HG03442 (cell line): ENCODE measurements around the gene MGAT4C.

Source experiments
- ATAC-seq: cut with Tn5 transposase; IDR thresholded peaks from one replicate; pipeline ENCODE4 v1.9.1; 2021; ENCODE audit warnings: mild to moderate bottlenecking, moderate library complexity; ENCODE audit not compliant: unreplicated experiment

MGAT4C gene

DNA sequence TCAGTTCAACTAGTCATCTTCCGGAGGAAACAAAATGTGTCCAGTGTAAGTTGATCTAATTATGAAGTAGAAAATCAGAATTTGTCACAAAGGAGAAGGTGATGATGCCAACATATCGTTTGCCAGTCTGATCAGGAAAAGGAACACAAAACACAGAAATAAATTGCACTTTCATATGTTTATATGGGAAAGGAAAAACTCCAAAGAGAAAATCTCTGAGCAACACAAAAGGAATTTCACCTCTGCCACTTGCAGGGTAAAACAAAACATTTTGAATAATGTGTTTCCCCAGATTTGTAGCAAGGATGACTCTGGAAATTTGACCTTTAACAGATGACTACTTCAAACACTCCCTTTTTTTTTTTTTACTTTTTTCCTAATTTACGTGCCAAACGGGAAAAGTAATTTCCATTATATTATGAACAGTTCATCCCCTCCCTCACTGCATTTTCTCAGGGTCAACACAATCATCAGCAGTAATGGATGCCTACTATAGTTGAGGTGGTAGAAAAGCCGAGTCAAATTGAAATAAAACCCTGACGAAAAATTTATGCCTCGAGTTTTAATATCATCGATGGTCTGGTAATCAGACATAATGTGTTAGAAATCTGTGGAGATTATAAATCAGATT lies 25.6 kb downstream of the MGAT4C start:
- no peak for ATAC-seq

DNA sequence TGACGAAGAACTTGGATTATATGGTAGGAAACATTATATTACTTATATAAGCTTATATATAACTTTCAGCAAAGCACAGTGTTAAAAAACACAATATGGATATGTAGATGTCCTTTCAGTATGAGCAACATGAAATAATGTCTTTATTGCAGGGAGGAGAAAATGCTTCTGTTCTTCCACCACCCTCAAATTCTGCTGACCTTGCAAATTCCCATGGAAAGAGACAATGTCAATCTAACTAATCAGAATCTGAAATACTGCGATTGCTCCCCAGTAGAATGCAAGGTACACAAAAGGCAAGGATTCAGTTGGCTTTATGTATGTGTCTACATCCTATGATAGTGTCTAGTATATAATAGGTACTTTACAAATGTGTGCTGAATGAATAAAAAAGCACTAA lies 26.4 kb downstream of the MGAT4C start:
- ATAC-seq, result no peak

- no peak for ATAC-seq
Measured at GRCh38 chr12:86228656-86229055, 27.5 kb downstream of the MGAT4C start.

DNA sequence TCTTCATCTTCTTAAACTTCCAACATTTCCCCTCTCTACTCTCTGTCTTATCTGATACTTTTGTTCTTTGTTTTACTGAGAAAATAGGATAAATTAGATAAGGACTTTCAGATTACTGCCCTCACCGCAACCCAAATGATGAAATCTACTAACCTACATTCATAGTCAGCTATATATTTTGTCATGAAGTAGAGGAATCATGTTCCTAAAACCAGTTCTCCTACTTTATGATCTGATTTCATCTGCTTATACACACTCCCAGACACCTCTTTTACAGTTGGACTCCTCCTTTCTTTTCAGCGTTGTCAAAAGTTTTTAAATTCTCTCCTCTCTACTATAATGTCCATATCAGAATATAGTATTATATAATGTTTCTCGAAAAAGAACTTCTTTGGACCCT lies 29.7 kb downstream of the MGAT4C start:
- no peak for ATAC-seq

DNA sequence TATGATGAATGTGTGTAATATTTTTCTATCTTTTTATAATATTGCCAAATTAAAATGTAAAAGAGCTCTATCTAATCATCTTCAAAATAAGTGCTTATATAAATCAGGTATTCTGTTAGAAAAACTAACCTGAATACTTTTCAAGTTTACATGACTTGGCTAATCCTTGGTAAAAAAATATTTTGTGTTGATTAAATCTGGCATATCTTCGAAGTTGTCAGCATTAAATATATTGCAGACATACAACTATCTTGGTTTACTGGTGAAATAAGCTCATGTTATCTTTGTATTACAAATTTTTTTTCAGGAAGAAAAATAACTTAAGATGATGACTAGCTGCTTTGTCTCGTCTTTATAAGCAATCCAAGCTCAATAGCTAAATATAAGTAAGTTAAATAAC lies 39.6 kb downstream of the MGAT4C start:
- no peak for ATAC-seq

DNA sequence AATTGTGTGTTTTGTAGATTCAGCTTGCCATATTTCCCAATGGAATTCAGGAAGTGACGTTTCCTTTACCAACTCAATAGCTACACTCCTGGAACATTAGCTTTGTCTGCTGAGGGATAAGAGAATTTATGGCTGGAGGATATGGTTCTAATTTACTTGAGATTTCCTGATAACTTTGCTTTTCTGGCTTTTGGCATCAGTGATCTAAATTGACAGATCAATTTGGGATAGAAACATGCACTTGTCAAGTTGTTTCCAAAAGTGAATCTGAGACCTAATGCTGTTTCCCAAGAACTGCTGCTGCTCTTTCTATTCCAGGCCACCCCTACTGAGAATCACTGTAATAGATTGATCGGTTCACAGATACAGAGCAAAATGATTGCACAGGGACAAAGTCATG lies 43.2 kb downstream of the MGAT4C start:
- no peak for ATAC-seq

DNA sequence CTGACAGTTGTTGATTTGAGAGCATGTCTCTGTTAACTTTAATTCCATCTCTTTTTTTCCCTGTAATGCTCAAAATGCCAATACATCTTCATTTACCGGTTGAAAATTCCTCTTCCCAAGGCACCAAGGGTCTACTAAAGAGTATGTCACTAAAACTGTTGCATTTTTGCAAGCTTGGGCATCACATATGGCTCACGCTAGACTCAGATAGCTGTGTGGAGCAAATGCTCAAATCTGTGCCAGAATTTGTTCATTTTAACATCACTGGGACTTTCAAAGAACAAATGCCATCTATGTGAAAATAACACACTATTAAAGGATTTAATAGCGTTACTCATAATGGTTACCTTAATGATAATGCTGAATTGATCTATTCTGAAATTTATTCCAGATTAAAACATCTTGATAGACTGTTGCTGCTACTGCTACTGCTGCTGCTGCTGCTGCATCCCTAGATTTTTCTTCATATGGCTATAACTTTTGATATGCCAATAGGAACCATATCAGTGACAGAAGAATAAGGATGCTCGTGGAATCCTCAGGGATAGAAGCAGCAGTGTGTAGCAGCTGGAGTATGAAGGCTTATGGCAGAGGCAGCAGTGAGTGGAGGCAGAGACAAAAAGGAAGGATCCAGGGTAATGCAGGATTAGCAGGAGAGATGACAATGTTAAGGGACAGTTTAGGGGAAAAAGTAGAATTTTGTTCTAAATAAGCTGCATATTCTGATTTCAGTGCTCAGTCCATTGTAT lies 57.3 kb downstream of the MGAT4C start:
- no peak for ATAC-seq

DNA sequence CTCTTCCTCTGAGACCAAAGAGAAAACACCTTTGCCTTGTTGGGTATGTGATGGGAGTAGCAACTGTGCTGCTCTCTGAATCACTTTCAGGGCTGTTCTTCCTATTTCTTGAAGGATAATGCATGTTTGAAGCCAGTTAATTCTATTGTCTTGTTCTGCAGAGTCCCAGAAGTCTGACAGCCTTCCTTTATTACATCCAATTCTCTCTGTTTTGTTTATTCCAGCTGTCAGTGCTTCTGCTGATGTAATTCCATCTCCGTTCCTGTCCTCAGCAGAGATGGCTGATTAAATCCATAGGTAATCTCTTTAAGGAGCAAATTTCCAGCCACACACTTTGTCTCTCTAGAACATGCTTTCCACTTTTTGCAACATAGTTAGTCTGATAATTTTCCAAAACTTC lies 59.7 kb downstream of the MGAT4C start:
- ATAC-seq, result no peak

- ATAC-seq, result no peak
Measured at GRCh38 chr12:86194721-86195120, 61.5 kb downstream of the MGAT4C start.

DNA sequence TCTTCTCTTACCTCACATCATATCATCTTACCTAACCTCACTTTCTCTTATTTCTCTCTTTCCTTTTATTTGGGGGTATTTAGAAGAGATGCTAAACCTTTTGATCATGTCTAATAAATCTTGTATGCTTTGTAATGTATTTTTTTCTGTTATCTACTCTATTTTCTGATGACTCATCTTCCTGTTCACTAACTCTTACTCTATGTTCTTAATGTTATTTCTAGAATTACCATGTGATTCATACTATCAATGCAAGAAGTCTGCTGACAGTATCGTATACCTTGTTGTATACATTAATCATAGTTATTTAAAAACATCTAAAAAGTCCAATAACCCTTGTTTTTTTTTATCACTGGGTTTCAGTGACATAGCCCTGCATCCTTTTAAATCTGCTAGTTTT lies 62.3 kb downstream of the MGAT4C start:
- no peak for ATAC-seq

- no peak for ATAC-seq
Measured at GRCh38 chr12:86188226-86188625, 68.0 kb downstream of the MGAT4C start.

GRCh38 chr12:86186449-86186848 lies 69.7 kb downstream of the MGAT4C start:
- ATAC-seq, result no peak

DNA sequence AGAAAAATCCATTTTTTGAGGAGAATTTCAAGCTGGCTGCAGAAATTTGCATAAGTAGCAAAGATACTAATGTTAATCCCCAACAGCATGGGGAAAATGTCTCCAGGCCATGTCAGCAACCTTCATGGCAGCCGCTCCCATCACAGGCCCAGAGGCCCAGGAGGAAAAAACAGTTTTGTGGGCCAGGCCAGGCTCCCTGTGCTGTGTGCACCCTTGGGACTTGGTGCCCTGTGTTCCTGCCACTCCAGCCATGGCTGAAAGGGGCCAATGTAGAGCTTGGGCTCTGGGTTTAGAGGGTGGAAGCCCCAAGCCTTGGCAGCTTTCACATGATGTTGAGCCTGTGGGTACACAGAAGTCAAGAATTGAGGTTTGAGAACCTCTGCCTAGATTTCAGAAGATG lies 76.3 kb downstream of the MGAT4C start:
- ATAC-seq, result no peak

DNA sequence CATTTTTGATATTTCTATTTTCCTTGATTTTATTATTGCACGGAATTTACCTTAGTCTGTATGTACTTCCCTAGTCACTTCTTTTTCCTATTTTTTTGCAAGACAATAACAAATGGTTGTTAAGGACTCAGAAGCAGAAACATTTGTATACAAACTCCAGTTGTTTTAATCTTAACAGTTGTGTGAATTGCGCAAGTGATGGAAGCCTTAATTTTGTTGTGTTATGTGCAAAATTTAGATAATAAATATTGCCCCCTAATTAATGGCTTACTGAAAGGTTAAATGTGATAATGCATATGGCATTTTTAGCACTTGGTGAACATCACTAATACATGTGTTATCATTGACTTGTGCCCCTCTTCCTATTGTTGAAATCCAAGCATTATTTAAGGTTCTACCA lies 82.0 kb downstream of the MGAT4C start:
- ATAC-seq, result no peak

GRCh38 chr12:86172913-86173443 lies 83.2 kb downstream of the MGAT4C start:
- ATAC-seq, result no peak

DNA sequence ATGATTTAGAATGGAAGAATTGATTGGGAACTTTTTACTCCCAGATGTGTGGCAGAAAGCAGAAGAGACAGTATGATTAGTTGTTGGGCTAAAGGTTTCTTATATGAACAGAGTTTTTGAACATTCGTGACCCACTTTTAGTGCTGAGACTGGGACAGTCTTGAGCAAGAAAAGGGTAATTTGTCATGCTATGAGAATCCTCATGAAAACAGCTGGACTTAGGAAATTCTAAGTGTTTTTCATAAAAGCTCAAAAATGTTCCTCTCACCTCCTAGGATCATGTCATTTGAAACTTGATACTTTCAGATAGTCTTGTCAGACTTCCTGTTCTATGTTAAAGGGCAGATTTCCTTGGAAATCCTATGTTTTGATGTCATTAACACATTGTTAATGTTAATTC lies 86.1 kb downstream of the MGAT4C start:
- ATAC-seq, result no peak

GRCh38 chr12:86158956-86159355 lies 97.2 kb downstream of the MGAT4C start:
- ATAC-seq, result no peak

DNA sequence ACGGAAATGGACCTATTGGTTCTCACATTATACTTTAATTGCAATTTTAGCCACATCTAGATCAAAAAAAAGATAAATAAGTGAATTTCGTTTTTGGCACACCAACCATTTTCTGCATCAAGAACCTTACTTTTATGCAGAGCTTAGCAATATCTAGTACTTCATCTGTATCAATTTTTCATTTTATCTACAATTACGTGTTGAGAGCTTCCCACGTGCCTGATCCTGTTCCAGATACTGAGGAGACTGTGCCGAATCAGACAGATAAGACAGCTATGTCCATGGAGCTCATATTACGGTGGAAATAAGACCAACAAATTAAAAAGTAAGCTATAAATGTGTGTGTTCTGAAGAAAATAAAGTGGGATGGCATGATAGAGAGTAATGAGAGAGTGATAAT lies 101.6 kb downstream of the MGAT4C start:
- ATAC-seq, result no peak

DNA sequence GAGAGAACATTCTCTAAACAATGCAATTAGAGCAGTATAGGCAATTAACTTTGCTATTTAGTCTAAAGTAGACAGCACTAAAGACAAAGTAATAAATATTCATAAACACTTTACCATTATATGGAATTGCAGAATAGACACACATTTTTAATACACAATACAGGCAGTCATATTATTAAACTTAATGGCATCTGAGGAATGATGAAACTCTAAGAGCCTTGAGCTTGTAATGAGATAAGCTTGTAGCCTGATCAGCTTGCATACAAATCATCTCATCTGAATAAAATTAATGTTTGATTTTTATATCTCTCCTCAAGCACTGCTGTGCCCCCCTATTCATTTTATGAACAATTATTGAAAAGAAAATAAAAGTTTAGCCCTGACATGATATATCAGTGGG lies 107.6 kb downstream of the MGAT4C start:
- ATAC-seq, result no peak

DNA sequence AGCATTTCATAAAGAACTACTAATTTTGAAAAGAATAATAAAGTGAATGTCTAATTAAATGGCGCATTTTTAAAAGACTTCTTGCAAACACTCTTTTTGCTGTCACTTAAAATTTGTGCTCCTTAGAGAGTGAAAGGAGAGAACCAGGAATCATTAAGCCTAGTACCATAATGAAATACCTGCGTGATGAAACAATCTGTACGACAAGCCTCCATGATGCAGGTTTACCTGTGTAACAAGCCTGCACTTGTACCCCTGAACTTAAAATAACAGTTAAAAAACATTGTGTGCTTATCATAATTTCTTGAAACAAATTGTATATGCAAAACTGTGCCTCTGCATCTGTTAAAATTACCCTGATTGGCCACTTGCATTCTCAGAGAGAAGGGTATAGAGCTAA lies 108.1 kb downstream of the MGAT4C start:
- ATAC-seq, result no peak

- no peak for ATAC-seq
Measured at GRCh38 chr12:86145156-86145555, 111.0 kb downstream of the MGAT4C start.

GRCh38 chr12:86143162-86143561 lies 113.0 kb downstream of the MGAT4C start:
- no peak for ATAC-seq

DNA sequence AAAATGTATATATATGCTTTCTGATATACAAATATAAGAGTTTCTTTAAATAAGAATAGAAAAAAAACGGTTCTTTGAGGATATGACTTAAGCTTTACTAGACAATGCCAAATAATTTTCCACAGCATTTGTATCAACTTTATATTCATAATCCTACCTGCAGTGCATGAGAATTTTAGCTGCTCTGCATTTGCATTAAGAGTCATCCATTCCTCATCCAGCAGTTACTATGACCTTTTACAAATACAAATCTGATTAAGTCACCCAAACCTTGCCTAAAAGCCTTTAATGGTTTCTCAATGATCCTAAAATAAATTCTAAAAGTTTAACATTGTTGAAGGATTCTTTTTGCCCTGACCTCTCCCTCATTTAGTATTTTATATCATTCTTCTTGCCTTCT lies 116.5 kb downstream of the MGAT4C start:
- ATAC-seq, result no peak
